NCI-H748 (cell line): Measurements from ENCODE around the gene CIPC.

ENCODE experiments used
- DNase-seq: peaks from one replicate; lab custom pipeline; 2025; ENCODE audit not compliant: unreplicated experiment; lab: John Stamatoyannopoulos, UW

The CIPC gene, protein sequence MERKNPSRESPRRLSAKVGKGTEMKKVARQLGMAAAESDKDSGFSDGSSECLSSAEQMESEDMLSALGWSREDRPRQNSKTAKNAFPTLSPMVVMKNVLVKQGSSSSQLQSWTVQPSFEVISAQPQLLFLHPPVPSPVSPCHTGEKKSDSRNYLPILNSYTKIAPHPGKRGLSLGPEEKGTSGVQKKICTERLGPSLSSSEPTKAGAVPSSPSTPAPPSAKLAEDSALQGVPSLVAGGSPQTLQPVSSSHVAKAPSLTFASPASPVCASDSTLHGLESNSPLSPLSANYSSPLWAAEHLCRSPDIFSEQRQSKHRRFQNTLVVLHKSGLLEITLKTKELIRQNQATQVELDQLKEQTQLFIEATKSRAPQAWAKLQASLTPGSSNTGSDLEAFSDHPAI

DNA sequence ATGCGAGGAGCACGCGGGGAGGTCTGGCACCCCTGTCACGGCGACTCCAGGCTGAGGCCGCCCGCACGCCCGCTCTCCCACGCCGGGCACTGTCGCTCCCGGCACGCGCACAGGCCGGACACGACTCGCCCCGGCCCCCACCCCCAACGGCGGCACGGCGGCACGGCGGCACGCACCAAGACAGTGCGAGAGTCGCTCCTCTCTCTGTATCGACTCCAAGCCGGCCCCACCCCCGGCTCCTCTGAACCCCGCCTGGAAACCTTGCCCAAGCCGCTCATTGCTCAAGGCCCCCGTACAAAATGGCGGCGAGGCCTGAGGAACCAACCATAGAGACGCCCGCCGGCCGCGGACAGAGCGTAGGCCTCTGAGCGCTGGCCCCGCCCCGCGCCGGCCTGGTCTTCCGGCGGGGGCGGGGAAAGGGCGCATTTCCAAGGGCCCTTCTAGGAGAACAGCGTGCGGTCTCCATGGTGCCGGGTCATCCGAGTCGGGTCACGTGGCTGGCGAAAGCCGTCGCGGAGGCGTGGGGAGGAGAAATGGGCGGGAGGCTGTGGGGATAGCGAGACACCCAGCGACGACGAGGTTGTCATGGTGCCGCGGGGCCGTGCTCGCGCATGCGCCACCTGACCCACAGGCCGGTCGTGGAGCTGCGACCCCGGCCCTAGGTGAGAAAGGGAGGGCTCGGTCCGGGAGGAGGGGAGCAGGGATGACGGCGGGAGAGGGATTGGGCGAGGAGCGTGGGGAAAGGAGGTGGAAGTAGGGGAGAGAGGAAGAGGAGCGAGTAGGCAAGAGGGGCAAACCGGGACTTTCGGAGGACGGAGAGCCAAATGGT, at the start of gene CIPC:
TSS of gene CIPC (plus strand) at position 559 of the 829 bp plus-strand sequence. CDS start 7,451 bp downstream, outside the sequence.
- DNase-seq: peak; percentile 99

DNA sequence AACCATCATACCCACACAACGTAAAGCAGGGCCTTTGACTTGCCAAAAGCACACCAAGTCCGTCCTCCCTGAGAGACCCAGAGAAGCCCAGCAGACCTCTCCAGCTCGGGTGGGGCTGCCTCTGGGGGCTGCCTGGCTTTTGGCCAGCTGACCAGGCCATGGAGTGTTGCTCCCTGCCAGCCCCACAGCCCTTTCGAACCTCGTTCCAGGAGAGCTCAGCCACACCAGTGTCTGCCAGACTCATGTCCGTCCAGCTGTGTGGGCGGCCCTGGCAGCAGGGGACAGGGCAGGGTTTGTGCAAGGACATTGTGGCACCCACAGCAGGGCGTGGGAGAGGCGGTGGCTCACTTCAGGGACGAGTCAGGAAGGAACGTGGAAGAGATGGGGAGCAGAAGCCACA, 46.9 kb upstream of the CIPC start:
- no peak for DNase-seq

DNA sequence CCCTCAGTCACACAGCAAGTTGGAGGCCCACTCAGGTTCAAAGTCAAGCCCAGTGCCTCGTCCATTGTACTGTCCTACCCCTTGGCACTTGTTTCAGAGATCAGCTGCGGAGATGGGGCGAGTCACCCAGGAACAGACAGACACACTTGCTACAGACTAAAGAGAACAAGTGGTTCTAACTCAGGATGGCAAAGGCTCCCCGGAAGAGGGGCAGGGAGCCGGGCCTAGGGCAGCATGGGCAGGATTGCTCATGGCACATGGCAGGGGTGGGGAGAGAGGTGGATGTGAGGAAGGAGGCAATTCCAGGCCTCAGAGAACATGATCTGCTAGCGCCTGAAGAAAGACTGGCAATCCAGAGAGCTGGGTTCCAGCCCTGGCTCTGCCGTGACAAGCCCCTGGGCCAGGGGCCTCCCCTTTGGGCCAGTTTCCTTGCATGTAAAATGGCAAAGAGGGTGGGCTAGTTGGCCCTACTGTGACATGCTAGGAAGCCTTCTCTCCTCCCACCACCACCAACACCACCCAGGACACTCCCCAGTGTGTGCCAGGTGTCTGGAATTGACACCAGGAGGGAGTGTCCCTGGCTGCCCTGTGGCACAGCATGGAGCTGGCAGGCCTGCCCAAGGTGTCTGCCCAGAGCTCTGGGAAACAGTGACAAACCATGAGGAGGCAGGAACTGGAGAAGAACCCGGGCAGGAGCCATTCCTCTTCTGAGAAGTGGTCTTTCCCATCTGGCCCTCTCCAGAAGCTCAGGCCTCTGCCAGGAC, 45.6 kb upstream of the CIPC start:
- DNase-seq: no peak

DNA sequence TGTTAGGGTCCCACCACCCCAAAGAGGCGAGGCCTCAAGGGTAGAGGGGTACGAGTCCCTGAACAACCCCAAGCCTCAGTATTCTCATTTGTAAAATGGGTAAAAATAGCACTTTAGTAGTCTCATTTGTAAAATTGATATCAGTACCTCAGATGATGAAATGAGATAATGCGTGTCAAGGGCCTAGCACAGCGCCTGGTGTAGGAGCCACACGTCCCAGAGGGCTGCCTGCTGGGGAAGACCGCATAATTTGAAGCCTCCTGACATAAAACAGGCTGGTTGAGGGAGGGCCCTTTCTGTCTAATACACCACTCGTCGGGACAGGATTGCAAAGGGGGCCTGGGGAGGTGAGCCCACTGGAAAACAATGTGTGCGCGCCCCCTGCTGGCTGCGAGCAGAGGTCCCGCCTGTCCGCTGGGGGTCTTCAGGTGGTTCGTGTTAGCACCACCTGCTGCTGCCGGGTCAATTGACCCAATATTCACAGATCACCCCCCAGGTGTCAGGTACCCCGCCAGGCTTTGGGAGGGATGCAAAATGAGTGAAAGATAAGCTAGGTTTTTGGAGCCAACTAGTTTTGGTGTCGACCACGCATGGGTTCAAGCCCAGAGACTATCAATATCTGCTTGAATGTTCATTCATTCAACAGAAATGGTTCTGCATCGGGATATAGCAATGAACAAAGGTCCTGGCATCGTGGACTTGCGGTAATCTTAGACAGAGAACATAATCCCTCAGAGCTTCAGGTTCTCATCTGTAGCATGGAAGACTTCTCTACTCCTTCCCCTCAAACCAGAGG, 44.8 kb upstream of the CIPC start:
- DNase-seq: peak; percentile 71

DNA sequence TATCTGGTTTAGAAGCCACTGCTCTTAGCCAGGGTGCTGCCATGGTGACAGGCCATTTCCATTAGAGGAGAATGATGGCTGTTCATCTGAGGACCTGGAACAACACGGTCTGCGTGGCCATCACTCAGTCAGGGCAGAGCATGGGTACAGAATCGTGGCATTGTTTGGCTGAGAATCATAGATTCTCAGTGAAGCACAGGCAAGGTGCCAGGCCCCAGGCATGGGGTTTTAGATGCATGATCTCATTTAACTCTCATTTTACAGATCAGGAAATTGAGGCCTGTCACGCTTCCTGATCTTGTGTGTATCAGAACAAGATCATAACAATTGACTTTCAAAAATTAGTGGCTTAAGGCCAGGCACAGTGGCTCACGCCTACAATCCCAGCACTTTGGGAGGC, 42.8 kb upstream of the CIPC start:
- no peak for DNase-seq

DNA sequence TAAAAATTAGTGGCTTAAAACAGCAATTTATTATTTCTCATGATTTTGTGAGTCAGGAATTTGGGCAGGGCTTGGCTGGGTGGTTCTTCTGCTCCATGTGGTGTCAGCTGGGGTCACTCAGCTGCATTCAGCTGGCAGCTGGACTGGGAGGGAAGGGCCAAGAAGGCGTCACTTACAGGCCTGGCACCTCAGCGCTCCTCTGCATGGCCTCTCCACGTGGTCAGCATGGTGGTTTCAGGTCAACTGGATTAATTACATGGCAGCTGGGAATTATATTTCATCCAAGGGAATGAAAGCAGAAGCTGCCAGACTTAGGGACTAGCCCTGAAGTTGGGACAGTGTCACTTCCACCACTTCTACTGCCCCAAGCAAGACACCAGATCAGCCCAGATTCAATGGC, 42.1 kb upstream of the CIPC start:
- no peak for DNase-seq

DNA sequence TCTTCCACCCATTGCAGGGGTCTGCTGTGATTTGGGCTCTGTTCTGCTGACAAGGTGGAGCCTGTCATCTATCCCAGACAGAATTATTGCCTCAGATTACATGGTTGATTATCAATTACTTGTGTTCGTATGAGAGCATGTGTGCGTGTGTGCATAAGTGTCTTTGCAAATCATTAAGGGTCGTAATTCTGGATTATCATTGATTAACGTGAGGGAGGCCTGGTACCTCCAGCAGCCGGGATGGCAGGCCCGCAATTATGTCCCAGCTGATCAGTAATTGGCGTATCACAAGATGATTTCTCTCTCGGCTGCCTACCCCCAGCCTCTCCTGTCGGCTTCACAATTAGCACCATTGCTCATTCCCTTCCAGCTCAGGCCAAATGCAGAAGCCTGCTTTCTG, 39.9 kb upstream of the CIPC start:
- no peak for DNase-seq

DNA sequence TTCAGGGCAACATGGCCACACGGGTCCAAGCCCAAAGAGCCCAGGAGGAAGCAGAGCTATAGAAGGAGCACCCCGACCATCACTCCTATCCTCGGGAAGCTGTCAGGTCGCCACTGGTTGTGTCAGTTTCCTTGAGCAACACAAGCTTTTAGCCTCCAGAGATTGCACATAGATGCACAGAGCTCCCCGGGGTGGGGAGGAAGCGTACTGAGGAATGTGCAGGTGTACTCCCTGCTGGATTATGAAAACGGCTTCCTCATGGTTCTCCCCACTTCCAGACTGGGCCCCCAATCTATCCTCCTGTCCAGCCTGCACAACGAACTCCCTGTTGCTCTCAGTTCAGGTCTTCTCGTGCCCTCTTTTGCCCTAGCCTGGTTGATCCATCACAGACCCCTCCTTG, 39.3 kb upstream of the CIPC start:
- no peak for DNase-seq

DNA sequence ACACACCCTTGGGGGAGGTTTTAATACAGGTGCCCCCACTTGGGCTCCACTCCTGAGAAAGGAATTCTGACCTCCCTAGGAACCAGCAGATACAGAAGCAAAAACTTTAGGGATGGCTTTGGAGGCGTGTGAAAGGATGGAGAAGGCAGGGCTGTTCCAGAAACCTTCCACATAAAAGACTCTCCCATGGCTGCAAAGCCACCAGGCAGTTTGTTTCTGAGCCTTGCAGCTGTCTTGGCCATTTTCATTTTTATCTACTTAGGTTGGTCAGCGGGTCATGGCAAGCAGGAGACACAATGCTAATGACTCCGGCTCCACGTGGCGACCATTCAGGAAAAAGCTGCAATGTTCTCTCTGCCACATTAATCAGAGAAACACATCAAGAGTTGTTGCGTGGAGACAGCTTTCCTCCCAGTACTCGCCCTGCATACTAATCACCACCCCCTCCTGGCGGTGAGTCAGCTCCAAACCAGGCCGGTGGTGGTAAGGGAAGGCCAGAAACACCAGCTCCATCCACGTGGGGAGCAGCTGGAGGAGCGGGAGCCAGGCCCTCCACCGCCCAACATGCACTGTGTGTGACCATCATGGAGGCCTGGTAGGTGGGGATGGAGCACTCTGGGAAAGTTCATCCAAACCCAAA, 38.7 kb upstream of the CIPC start:
- no peak for DNase-seq

DNA sequence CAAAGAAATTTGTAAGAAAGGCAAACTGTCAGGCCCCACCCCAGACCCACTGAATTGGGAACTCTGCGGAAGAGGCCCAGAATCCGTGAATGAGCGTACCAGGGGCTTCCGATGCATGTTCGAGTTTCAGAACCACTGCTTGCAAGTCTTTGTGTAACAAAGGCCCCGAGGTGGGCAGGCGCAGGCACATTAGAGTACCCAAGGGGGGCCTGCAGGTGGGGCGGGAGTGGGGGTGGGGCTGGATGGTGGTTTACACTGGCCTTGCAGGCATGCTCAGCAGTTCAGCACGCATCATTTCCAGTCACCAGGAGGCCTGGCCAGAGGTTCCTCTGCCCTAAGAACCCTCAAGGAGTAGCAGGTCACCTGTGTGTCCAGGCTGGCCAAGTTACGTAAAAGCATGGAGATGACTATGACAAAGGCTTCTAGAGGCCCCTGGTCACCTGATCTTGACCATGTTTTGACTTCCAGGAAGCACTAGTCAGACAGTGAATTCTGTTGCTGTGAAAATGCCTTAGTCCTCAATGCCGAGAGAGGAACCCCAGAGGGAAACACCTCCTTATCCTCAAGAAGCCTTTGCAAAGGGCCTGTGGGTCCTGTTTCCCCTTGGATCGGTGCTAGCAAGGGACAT, 36.3 kb upstream of the CIPC start:
- DNase-seq: no peak

DNA sequence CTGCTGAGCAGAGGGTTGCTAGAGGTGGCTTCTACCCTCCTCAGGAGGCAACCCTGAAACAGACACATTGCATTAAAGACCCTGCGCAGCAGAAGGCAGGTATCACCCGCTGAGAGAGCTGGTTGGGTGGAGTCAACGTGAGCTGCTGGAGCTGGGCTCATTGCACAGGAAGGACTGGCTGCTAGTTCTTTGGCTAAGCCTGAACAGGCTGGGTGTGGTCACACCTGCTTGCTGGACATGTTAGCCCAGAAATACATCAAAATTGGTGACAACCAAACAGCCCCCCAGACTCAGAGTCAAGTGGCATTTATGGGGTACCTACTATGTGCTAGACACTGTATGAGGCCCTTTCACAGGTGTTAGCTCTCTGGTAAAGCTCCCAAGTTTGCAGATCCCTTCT, 35.8 kb upstream of the CIPC start:
- DNase-seq: peak; percentile 60

DNA sequence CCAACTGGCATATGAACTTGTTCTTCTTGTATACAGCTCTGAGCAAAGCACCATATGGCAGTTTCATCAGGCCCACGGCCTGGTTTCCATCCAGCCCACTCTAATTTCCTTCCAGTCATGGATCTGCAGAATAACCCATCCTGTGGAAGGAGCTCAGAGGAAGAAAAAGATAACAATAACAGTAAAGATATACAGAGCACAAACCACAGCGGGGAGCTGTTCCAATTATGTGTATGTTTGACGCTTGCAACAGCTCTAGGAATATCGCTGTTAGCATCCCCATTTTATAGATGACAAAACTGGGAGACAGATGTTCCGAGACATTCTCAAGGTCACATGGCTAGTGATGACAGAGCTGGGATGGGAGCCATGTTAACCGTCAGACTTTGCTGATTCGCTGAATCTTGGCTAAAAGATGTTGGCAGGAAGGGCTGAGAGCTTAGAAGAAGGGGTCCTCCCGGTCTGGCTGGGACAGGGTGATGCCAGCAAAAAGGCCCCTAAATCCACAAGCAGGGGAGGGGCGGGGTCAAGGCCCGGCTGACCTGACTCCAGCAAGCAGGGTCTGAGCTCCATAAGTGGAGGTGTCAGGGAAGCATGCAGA, 34.4 kb upstream of the CIPC start:
- no peak for DNase-seq

DNA sequence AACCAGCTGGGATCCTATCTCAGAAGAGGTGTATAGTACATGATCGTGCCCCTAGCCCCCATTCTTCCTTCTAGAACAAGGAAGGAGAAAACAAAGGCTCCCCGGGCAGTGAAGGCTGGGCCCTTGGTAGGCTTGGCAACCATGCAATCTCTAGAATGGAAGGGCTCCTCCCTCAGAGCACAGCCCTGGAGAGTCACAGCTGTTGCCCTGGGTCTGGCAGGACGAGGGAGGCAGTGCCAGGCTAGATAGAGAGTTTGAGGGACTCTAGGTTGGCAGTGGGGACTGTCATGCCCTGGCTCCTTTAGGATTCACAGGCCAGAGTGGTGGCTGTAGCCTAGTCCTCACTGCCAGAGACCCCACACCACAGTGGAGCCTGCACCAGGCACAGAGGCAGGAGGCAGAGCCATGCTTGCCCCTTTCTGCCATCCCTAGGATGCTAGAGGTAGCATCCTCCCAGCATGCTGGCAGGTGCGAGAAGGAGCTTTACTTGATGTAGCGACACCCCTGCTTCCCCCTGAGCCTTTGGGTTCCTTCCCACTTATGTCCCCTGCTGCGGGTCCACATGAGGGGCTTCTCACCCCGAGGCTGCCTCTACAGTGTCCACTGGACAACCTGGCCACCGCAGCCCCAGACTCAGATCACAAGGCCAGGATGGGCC, 33.4 kb upstream of the CIPC start:
- DNase-seq: no peak

DNA sequence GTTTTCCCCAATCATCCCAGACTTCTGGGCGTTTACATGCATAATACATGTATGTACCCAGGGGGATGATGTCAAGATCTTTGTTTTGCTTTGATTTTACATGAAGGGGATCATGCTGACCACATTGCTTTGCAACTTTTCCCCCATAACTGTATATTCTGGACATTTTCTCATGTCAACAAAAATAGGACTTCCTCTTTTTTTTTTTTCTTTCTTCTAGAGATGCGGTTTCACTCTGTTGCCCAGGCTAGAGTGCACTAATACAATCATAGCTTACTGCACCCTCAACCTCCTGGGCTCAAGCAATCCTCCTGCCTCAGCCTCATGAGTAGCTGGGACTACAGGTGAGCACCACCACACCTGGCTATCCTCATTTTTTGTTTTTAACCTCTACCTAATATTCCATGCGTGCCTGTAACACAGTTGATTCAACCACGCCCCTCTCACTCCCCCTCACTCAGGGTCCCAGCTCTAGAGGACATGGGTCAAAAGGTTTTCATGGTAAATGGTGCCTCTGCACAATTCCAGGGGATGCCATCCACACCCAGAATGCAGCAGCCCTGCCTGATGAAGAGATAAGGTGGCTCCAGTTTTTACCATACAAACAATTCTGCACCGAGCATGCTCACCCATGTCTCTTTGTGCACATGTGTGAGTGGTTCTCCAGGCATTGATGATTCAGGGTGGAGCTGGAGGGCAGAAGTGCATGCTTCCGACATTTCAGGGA, 32.0 kb upstream of the CIPC start:
- no peak for DNase-seq

DNA sequence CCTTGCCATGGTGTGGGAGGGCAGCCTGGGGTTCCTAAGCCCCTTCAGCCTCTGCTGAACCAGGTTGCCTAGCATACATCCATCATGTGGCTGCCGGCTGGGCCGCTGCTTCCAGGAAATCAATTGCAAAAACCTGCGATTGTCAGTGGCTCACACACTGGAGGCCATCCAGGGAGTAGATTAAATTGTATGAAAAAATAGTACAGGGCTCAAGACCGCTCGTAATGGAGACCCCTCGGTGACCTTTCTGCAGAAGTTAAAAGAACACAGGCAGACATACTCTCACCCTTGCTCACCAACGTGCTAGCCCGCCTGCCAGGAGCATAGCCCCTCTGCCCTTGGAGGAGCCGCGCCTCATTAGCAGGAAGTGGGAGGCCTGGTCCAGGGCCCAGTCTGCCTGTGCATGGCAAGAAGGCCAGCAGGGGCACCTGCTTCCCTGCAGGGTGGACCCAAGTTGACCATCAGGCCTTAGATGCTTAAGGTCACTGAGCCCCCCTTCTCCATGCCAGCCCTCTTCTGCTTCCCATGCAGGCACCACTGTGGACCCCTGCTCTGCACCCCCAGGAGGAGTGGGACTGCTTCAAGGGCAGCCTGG, 31.4 kb upstream of the CIPC start:
- DNase-seq: no peak

DNA sequence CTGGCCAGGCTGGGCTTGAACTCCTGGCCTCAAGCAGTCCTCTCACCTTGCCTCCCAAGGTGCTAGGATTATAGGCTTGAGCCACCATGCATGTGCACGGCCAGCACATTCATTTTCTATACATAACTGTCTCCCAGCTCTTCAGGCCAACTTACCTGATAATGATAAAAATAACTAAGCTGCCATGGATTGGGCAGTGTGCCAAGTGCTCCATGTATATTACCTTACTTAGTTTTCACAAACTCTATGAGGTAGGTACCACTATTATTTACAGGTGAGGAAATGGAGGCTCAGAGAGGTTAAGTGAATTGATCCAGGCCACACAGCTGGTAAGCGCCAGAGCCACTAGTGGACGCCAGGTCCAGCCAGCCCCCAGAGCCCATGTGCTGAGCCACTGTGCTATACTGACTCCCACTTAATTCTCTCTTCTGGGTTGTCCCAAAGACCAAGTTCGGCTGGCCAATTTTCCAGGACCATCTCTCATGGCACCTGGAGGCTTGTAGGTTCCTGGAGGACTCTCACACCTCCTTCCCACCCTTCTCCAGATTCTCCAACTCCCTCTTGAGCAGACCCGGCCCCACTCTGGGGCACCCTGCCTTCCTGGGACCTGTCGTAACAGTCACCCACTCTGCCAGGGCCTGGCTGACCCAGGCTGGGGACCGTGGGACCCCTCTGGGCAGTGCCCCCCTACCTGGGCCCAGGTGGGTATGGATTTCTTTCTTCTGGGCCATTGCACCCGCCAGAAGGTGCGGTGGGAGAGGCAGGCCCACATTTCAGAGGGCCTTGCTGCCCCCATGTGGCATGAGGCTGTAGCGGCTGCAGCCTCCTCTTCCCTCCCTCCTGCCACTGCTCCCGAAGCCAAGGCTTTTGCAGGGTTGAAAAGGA, 30.2 kb upstream of the CIPC start:
- DNase-seq: peak; percentile 82
